WTC11 (cell line): Measurements from ENCODE around the gene SLC25A48. TPM values are rescaled to one million over a fixed set of nuclear protein-coding genes. Genes with fewer than 3 reads are reported as not detected.

Source experiments
- ATAC-seq: fragments of 200-7000 bp; cut with Tn5 transposase; 2 replicates; pipeline ENCODE4 v1.10.0; 2021; ENCODE audit warnings: mild to moderate bottlenecking, moderate library complexity
- CTCF ChIA-PET: fragments of 300-600 bp; sonication (Branson Sonifier 250); formaldehyde crosslinking; loops from one replicate; lab custom pipeline; 2021; ENCODE audit warnings: antibody characterized with exemption; lab: Charles Lee
- POLR2A ChIA-PET: fragments of 350-600 bp; sonication (Branson Sonifier 250); formaldehyde crosslinking; loops from one replicate; lab custom pipeline; 2021; ENCODE audit warnings: antibody characterized with exemption; lab: Charles Lee
- DNase-seq: peaks from one replicate; pipeline ENCODE4 v3.0.0; 2021; ENCODE audit warnings: low spot score
- H3K27ac Mint-ChIP-seq: 2 replicates; pipeline ENCODE4 v1.8.0; 2021; ENCODE audit warnings: mixed read lengths
- H3K27me3 Mint-ChIP-seq: 2 replicates; pipeline ENCODE4 v1.8.0; 2021; ENCODE audit warnings: low read depth, mild to moderate bottlenecking, moderate library complexity, mixed read lengths
- H3K36me3 Mint-ChIP-seq: 2 replicates; pipeline ENCODE4 v1.8.0; 2021; ENCODE audit warnings: mixed read lengths
- H3K4me1 Mint-ChIP-seq: 2 replicates; pipeline ENCODE4 v1.8.0; 2022; ENCODE audit warnings: mixed read lengths
- H3K4me3 Mint-ChIP-seq: 2 replicates; pipeline ENCODE4 v1.8.0; 2021; ENCODE audit warnings: mild to moderate bottlenecking, moderate library complexity, mixed read lengths
- H3K9me3 Mint-ChIP-seq: 2 replicates; pipeline ENCODE4 v1.8.0; 2021; ENCODE audit warnings: mixed read lengths
- ELF4 ChIP-seq: sonication (generic); formaldehyde crosslinking; IDR thresholded peaks from 2 replicates; pipeline ENCODE4 v1.8.1; 2022; ENCODE audit warnings: low read depth, mild to moderate bottlenecking, moderate library complexity, missing genetic modification reagents
- RORB ChIP-seq: fragments of 250-450 bp; sonication (Bioruptor Pico); IDR thresholded peaks from 2 replicates; pipeline ENCODE4 v1.9.0; 2021; ENCODE audit warnings: mild to moderate bottlenecking
- SP1 ChIP-seq: sonication (generic); formaldehyde crosslinking; conservative IDR thresholded peaks from 2 replicates; pipeline ENCODE4 v1.8.1; 2022; ENCODE audit warnings: missing genetic modification reagents
- total RNA-seq: library from RNA; stranded (reverse); gene quantifications from 3 replicates; pipeline ENCODE4 v1.2.3, GENCODE V29; 2021
- TF ChIP-seq, protein P1 (sequence below): fragments of 250-450 bp; sonication (Bioruptor Pico); conservative IDR thresholded peaks from 2 replicates; pipeline ENCODE4 v1.9.0; 2021; ENCODE audit warnings: mild to moderate bottlenecking
- TF ChIP-seq, protein P2 (sequence below): sonication (generic); formaldehyde crosslinking; IDR thresholded peaks from 2 replicates; pipeline ENCODE4 v1.8.0; 2023; ENCODE audit warnings: missing genetic modification reagents, mild to moderate bottlenecking, borderline replicate concordance
- TF ChIP-seq, protein P3 (sequence below): fragments of 250-450 bp; sonication (Bioruptor Pico); IDR thresholded peaks from 2 replicates; pipeline ENCODE4 v1.9.0; 2021; ENCODE audit warnings: mild to moderate bottlenecking
- TF ChIP-seq, protein P4 (sequence below): sonication (generic); formaldehyde crosslinking; IDR thresholded peaks from 2 replicates; pipeline ENCODE4 v1.8.1; 2023; ENCODE audit warnings: mild to moderate bottlenecking, missing genetic modification reagents, borderline replicate concordance

SLC25A48 gene
- total RNA-seq, 1 experiment from 2014 or later = 1.1 TPM

DNA sequence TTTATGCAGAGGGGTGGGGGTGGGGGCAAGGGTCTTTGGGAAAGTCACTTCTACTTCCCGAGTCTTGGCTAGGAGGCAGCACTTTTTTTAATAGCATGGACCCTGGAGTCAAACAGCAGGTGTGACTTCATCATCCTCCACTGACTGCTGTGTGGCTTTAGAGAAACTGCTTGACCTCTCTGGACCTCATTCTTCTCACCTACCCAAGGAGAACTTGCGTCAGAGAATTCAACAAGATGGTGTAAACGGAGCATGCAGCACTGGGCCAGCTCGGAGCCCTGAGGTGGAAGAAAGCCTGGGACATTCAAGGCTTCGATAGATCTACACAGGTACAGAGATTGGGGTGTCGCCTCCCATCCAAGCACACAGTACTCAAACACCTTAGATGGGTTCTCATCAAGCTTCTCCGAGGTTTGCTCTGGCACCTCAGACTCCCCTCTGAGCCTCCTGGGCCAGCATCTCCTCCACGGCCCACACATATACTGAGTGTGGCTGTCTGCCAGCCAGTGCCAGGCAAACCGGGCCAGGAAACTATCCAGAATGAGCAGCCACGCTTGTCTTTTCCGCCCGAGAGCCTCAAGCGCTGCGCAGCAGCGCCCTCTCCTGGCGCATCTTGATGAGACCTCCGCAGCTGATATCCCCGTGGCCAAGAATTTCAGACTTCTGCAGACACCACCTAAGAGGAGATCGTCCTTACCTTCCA, 4.6 kb upstream of the SLC25A48 start (continued):
- TF ChIP-seq, protein P1, sequence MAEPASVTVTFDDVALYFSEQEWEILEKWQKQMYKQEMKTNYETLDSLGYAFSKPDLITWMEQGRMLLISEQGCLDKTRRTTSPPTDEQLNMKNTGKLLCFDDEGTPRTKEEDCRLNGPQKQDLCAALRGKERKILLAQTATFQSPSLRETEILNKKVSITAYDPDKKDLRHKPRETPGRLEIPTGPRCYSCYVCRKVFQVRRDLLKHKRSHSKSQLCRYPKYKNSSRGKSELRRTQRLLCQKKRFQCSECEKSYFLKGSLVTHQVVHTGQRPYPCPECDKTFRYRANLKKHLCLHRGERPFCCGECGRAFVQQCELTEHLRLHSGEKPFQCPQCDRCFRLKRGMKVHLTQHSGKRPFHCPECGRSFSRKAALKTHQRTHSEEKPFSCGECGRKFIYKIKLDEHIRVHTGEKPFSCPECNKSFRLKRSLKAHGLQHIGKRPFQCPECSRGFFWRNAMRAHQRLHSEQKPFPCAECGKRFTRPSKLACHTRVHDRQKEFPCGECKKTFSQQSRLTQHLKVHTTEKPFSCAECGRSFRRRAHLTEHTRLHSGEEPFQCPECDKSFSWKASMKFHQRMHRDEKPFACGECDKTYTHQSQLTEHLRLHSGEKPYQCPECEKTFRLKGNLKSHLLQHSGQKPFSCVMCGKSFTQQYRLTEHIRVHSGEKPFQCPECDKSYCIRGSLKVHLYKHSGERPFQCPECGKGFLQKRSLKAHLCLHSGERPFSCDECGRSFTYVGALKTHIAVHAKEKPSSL = no peak
- no peak for TF ChIP-seq SP1 (CRISPR knock-in tag)
- TF ChIP-seq, protein P2, sequence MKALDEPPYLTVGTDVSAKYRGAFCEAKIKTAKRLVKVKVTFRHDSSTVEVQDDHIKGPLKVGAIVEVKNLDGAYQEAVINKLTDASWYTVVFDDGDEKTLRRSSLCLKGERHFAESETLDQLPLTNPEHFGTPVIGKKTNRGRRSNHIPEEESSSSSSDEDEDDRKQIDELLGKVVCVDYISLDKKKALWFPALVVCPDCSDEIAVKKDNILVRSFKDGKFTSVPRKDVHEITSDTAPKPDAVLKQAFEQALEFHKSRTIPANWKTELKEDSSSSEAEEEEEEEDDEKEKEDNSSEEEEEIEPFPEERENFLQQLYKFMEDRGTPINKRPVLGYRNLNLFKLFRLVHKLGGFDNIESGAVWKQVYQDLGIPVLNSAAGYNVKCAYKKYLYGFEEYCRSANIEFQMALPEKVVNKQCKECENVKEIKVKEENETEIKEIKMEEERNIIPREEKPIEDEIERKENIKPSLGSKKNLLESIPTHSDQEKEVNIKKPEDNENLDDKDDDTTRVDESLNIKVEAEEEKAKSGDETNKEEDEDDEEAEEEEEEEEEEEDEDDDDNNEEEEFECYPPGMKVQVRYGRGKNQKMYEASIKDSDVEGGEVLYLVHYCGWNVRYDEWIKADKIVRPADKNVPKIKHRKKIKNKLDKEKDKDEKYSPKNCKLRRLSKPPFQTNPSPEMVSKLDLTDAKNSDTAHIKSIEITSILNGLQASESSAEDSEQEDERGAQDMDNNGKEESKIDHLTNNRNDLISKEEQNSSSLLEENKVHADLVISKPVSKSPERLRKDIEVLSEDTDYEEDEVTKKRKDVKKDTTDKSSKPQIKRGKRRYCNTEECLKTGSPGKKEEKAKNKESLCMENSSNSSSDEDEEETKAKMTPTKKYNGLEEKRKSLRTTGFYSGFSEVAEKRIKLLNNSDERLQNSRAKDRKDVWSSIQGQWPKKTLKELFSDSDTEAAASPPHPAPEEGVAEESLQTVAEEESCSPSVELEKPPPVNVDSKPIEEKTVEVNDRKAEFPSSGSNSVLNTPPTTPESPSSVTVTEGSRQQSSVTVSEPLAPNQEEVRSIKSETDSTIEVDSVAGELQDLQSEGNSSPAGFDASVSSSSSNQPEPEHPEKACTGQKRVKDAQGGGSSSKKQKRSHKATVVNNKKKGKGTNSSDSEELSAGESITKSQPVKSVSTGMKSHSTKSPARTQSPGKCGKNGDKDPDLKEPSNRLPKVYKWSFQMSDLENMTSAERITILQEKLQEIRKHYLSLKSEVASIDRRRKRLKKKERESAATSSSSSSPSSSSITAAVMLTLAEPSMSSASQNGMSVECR (CRISPR knock-in tag) = no peak
- TF ChIP-seq, protein P3, sequence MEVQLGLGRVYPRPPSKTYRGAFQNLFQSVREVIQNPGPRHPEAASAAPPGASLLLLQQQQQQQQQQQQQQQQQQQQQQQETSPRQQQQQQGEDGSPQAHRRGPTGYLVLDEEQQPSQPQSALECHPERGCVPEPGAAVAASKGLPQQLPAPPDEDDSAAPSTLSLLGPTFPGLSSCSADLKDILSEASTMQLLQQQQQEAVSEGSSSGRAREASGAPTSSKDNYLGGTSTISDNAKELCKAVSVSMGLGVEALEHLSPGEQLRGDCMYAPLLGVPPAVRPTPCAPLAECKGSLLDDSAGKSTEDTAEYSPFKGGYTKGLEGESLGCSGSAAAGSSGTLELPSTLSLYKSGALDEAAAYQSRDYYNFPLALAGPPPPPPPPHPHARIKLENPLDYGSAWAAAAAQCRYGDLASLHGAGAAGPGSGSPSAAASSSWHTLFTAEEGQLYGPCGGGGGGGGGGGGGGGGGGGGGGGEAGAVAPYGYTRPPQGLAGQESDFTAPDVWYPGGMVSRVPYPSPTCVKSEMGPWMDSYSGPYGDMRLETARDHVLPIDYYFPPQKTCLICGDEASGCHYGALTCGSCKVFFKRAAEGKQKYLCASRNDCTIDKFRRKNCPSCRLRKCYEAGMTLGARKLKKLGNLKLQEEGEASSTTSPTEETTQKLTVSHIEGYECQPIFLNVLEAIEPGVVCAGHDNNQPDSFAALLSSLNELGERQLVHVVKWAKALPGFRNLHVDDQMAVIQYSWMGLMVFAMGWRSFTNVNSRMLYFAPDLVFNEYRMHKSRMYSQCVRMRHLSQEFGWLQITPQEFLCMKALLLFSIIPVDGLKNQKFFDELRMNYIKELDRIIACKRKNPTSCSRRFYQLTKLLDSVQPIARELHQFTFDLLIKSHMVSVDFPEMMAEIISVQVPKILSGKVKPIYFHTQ (CRISPR knock-in tag) = no peak

DNA sequence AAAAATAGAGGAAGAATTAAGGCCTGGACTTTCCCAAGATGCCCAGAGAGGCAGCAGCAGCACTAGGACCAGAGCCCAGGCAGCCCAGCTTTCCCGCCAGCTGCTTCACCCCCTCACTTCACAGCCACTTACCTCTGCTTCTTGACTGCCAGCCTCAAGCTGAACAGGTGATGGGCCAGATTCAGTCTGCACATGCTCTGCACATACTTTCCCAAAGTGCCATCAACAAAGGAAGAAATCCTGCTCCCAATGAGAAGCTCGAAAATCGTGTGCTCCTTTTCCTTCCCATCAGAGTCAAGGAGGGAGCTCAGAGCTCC, 4.1 kb upstream of the SLC25A48 start:
- no peak for ATAC-seq
- no peak overlapping the region for H3K4me3 Mint-ChIP-seq
- H3K9me3 Mint-ChIP-seq = no peaks in the 10 kb centered on the region
- no peak for DNase-seq
- no peak overlapping the region for H3K27ac Mint-ChIP-seq
- POLR2A ChIA-PET = no interaction called here
- CTCF ChIA-PET = interaction anchor here (0.9 to 6.4 kb wide), 18 partner anchors 9 to 373 kb away, joined by 3 to 81 read pairs (median 6); partner anchors contain the start of gene CXCL14
- TF ChIP-seq ELF4 = no peak
- TF ChIP-seq, protein P3 (CRISPR knock-in tag) = no peak
- no peak for TF ChIP-seq RORB
- TF ChIP-seq, protein P4, sequence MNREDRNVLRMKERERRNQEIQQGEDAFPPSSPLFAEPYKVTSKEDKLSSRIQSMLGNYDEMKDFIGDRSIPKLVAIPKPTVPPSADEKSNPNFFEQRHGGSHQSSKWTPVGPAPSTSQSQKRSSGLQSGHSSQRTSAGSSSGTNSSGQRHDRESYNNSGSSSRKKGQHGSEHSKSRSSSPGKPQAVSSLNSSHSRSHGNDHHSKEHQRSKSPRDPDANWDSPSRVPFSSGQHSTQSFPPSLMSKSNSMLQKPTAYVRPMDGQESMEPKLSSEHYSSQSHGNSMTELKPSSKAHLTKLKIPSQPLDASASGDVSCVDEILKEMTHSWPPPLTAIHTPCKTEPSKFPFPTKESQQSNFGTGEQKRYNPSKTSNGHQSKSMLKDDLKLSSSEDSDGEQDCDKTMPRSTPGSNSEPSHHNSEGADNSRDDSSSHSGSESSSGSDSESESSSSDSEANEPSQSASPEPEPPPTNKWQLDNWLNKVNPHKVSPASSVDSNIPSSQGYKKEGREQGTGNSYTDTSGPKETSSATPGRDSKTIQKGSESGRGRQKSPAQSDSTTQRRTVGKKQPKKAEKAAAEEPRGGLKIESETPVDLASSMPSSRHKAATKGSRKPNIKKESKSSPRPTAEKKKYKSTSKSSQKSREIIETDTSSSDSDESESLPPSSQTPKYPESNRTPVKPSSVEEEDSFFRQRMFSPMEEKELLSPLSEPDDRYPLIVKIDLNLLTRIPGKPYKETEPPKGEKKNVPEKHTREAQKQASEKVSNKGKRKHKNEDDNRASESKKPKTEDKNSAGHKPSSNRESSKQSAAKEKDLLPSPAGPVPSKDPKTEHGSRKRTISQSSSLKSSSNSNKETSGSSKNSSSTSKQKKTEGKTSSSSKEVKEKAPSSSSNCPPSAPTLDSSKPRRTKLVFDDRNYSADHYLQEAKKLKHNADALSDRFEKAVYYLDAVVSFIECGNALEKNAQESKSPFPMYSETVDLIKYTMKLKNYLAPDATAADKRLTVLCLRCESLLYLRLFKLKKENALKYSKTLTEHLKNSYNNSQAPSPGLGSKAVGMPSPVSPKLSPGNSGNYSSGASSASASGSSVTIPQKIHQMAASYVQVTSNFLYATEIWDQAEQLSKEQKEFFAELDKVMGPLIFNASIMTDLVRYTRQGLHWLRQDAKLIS = no peak
- TF ChIP-seq, all 79 proteins: peak for 0
- Mint-ChIP-seq H3K27me3 (peaks cover 54% of the 10 kb centered on the region), H3K4me1 (0 out of 2 replicates have a peak, but pooled peaks cover 2% of the 10 kb centered on the region), H3K36me3 (no peaks in the 10 kb centered on the region)
